Esophagus muscularis mucosa (tissue), 4 donors: Measurements from ENCODE around the gene ZNF217. TPM values are rescaled to one million over a fixed set of nuclear protein-coding genes. Genes with fewer than 3 reads are reported as not detected.

Source experiments
- DNase-seq: peaks from one replicate; pipeline ENCODE4 v3.0.0-alpha.2; 2017; ENCODE audit errors: extremely low spot score
- H3K27ac ChIP-seq, 4 donors: fragments of 200-600 bp; sonication (generic); replicated peaks in 1 of 4; 1 replicate in 3 of 4; 2 replicates in 1 of 4; pipeline ENCODE4 v1.5.1; 2016 to 2019; ENCODE audit warnings: mild to moderate bottlenecking in 1 of 4
- H3K27me3 ChIP-seq, 4 donors: fragments of 200-600 bp; sonication (generic); one replicate each; pipeline versions ENCODE4 v1.5.1 to v1.6.0; 2016 to 2019
- H3K36me3 ChIP-seq, 4 donors: fragments of 200-600 bp; sonication (generic); one replicate each; pipeline ENCODE4 v1.5.1; 2016 to 2019
- H3K4me1 ChIP-seq, 4 donors: fragments of 200-600 bp; sonication (generic); one replicate each; pipeline ENCODE4 v1.5.1; 2016 to 2019
- H3K4me3 ChIP-seq, 4 donors: fragments of 200-600 bp; sonication (generic); 1 replicate in 2 of 4; 2 replicates in 2 of 4; pipeline ENCODE4 v1.5.1; 2016 to 2019; ENCODE audit warnings: mild to moderate bottlenecking in 4 of 4, moderate library complexity in 1 of 4
- H3K9me3 ChIP-seq, 4 donors: fragments of 200-600 bp; sonication (generic); 1 replicate in 3 of 4; 2 replicates in 1 of 4; pipeline ENCODE4 v1.5.1; 2016 to 2019
- EP300 ChIP-seq: sonication (generic); formaldehyde crosslinking; IDR thresholded peaks from one replicate; pipeline ENCODE4 v1.6.1; 2017; ENCODE audit warnings: antibody characterized with exemption
- POLR2A ChIP-seq: fragments of 450-650 bp; IDR thresholded peaks from one replicate; pipeline ENCODE4 v1.6.1; 2017; ENCODE audit warnings: antibody characterized with exemption, moderate library complexity, mild to moderate bottlenecking, low read depth
- POLR2AphosphoS5 ChIP-seq, 2 donors: sonication (generic); formaldehyde crosslinking; IDR thresholded peaks; one replicate each; pipeline ENCODE4 v1.6.1; 2017; ENCODE audit warnings: antibody characterized with exemption in 2 of 2
- WGBS: methylation state at CpG from one replicate; pipeline ENCODE4 v1.1.5; 2018; 5-methylcytosine and 5-hydroxymethylcytosine counted together
- intact Hi-C: fragments of 100-400 bp; cut with DNase I; formaldehyde crosslinking; loops from one replicate; pipeline ENCODE4 v1.15.1; 2023
- total RNA-seq, 4 donors: library from RNA; depleted of rRNA; stranded (reverse); fragments of >200 nt; gene quantifications; one replicate each; pipeline versions ENCODE4 v1.1.0 to v1.2.1, GENCODE V29; 2016
- TF ChIP-seq, protein P1 (sequence below), 3 experiments: fragments of 200-600 bp in 2 of 3; fragments of 450-650 bp in 1 of 3; sonication (generic) in 2 of 3; IDR thresholded peaks; one replicate each; pipeline ENCODE4 v1.5.1; 2017 to 2019; ENCODE audit warnings: antibody characterized with exemption in 3 of 3, mild to moderate bottlenecking in 2 of 3, moderate library complexity in 1 of 3

The ZNF217 gene
- total RNA-seq, 4 donors from 2014 or later: 15.4 to 27.3 (median 18.6) TPM

DNA sequence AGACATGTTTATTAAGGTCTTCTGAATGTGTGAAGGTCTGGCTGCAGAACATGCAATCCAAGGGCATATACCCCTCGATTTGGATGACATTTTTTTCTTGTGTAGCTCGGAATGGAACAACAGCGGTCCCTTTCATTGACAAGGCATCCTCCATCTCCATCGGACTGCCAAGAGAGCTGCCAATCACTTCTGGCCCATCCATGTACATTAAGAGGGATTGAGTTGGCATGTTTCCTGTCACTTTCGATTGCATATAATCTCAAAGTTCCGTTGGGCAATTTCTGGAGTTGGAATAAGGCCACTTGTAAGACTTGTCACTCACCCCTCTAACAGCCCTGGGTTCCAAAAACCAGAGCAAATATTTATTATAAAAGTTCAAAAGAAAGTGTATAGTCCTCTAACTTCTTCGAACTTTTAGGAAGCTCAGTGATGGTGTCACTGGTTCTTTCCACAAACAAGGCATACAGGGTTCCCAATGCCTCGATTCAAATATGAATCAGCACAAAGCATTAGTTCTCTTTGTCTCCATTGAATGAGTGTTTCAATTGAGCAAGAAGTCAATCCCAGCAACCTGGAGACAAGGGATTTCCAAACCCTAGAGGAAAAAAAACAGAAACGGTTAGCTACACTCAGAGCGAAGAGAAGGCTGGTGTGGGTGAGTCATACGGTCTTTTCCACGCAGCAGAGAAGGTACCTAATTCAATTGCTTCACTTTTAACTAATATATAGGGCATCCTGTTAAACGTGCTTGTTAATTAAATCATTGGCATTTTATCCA, 10.9 kb downstream of the ZNF217 start:
- no peaks in the 10 kb centered on the region for H3K9me3 ChIP-seq
- no peak for DNase-seq
- intact Hi-C loops: loop anchor here (5.0 kb wide), 1 partner anchor 245 kb away; no protein-coding TSS in a partner anchor
- peaks cover 11 to 24% (median 19%) of the 10 kb centered on the region in 4 donors for H3K36me3 ChIP-seq
- peak in 1 of 2 donors; percentile 61 for TF ChIP-seq POLR2AphosphoS5 (IDR thresholded peaks at IDR 0.05)
- TF ChIP-seq, protein P1, sequence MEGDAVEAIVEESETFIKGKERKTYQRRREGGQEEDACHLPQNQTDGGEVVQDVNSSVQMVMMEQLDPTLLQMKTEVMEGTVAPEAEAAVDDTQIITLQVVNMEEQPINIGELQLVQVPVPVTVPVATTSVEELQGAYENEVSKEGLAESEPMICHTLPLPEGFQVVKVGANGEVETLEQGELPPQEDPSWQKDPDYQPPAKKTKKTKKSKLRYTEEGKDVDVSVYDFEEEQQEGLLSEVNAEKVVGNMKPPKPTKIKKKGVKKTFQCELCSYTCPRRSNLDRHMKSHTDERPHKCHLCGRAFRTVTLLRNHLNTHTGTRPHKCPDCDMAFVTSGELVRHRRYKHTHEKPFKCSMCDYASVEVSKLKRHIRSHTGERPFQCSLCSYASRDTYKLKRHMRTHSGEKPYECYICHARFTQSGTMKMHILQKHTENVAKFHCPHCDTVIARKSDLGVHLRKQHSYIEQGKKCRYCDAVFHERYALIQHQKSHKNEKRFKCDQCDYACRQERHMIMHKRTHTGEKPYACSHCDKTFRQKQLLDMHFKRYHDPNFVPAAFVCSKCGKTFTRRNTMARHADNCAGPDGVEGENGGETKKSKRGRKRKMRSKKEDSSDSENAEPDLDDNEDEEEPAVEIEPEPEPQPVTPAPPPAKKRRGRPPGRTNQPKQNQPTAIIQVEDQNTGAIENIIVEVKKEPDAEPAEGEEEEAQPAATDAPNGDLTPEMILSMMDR (IDR thresholded peaks at IDR 0.05): no peak
- H3K4me3 ChIP-seq: no peak overlapping the region
- peak overlapping the region; percentile 52 to 68 (median 60) for H3K27ac ChIP-seq
- 64% methylated on average over 13 of the region's 13 CpGs for WGBS
- H3K27me3 ChIP-seq: no peaks in the 10 kb centered on the region
- peaks cover 75 to 93% (median 85%) of the 10 kb centered on the region in 4 donors for H3K4me1 ChIP-seq

DNA sequence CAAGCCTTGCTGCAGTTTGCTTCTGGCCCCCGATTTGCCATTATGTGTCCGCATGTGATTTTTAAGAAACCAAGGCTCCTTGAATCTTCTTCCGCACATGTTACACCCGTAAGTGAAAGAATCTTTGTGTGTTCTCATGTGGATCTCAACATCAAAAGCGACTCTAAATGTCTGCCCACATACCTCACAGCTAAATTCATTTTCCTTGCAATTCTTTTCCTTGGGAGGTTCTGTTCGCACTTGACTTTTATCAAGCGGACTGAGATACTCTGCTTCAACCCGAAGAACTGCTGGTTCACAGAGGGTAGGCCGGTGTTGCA, 11.4 kb downstream of the ZNF217 start:
- 95% methylated on average over 9 of the region's 9 CpGs for WGBS
- DNase-seq: no peak
- peaks cover 75 to 89% (median 85%) of the 10 kb centered on the region in 4 donors for H3K4me1 ChIP-seq
- no peaks in the 10 kb centered on the region for H3K9me3 ChIP-seq
- no peaks in the 10 kb centered on the region for H3K27me3 ChIP-seq
- H3K4me3 ChIP-seq: no peak overlapping the region
- H3K27ac ChIP-seq: peak overlapping the region; percentile 54 to 73 (median 66)
- H3K36me3 ChIP-seq: peaks cover 12 to 30% (median 21%) of the 10 kb centered on the region in 4 donors
- intact Hi-C loops: loop anchor here (5.0 kb wide), 1 partner anchor 245 kb away; no protein-coding TSS in a partner anchor
- TF ChIP-seq EP300 (no peak), POLR2A (no peak), POLR2AphosphoS5 (IDR thresholded peaks at IDR 0.05) (no peak)
- TF ChIP-seq, protein P1 (IDR thresholded peaks at IDR 0.05): no peak

DNA sequence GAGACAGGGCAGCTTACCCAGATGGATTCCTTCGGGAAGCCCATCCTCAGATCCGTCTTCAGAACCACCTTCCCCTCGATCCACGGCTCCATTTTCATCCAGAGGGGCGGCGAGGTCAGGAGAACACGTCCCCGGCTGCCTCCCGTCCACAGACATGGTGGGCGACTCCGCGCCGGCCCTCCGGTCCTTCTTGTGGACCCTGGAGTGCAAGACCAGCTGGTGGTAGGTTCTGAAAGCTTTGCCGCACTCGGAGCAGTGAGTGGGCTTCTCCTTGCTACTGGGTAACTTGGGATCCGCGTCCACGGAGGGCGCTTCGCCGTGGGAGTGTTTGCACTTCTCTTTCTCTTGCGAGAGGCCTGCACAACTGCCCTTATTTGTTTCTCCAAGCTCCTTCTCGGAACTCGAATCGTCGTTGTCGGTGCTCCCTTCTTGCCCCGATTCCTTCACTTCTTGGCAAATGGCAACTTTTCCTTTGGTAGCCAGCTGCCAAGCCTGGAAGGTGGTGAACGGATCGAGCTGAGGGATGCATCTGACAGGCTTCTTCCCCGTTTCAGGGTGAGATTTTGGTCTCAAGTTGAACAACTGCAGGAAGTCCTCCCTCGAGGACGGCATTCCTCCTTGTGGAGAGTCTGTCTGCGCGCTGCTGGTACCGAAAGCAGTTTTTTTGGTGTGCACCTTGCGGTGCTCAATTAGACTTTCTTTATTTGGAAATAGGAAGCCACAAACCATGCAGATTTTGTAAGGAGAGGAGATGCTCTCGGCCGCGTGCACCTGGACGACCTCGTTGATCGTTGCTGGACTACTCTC, 12.0 kb downstream of the ZNF217 start:
- no peaks in the 10 kb centered on the region for H3K9me3 ChIP-seq
- intact Hi-C loops: loop anchor here (5.0 kb wide), 1 partner anchor 246 kb away; no protein-coding TSS in a partner anchor
- TF ChIP-seq POLR2A (no peak), POLR2AphosphoS5 (IDR thresholded peaks at IDR 0.05) (no peak), EP300 (no peak)
- TF ChIP-seq, protein P1 (IDR thresholded peaks at IDR 0.05): no peak
- WGBS: 93% methylated on average over 41 of the region's 44 CpGs
- peaks cover 18 to 35% (median 26%) of the 10 kb centered on the region in 4 donors for H3K36me3 ChIP-seq
- DNase-seq: no peak
- H3K4me3 ChIP-seq: no peak overlapping the region
- no peaks in the 10 kb centered on the region for H3K27me3 ChIP-seq
- peak overlapping the region; percentile 62 to 76 (median 71) for H3K27ac ChIP-seq
- peaks cover 71 to 84% (median 81%) of the 10 kb centered on the region in 4 donors for H3K4me1 ChIP-seq

DNA sequence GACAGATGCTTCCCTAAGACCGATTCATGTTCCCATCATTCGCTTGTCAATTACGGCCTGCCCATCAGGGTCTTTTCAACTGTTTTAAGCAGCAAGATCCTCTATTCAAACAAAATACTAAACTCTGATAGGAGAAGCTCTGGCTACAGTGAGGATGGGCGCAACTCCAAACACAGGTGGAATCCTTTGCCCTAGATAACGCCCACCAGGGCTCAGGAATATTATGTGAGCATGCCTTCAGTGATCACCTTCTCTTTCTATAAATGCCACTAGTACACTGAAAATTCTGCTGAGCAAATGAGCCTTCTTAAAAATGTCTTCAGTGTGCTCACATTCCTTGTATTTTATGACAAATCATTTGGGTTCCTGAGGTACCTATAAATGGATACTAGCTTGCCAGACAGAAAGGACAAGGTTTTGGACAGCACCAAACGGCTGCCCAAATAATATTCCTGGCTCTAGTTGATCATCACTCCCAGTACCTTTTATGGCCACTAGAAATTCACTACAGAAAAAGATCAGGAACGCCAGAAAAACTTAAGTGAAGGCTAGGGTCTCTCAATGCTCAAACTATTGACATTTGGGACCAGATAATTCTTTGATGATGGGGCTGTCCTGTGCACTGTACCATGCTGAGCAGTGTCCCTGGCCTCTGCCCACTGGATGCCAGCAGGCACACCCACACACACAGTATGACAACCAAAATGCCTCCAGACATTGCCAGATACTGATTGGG, 13.1 kb downstream of the ZNF217 start:
- no peak for DNase-seq
- no peak for TF ChIP-seq POLR2AphosphoS5 (IDR thresholded peaks at IDR 0.05)
- TF ChIP-seq, protein P1 (IDR thresholded peaks at IDR 0.05): peak in 2 of 3 experiments; percentile 16 to 43
- Histone ChIP-seq H3K27me3 (no peaks in the 10 kb centered on the region), H3K4me3 (peak overlapping the region in 2 of 4 donors; percentile 7 to 37), H3K4me1 (peaks cover 62 to 74% (median 71%) of the 10 kb centered on the region in 4 donors), H3K36me3 (peaks cover 29 to 46% (median 37%) of the 10 kb centered on the region in 4 donors), H3K9me3 (no peaks in the 10 kb centered on the region), H3K27ac (peak overlapping the region; percentile 62 to 76 (median 71))
- intact Hi-C loops: loop anchor here (5.0 kb wide), 1 partner anchor 247 kb away; no protein-coding TSS in a partner anchor
- 69% methylated on average over 7 of the region's 7 CpGs for WGBS
